SH-SY5Y (cell line): ENCODE data around the gene PPP1R18.

Experiments
- GATA2 ChIP-seq: IDR thresholded peaks from 2 replicates; pipeline ENCODE4 v1.6.1; 2011; ENCODE audit warnings: mild to moderate bottlenecking, low read depth, low read length
- GATA3 ChIP-seq: IDR thresholded peaks from 2 replicates; pipeline ENCODE4 v1.6.1; 2011; ENCODE audit warnings: low read depth, mild to moderate bottlenecking, low read length, moderate library complexity

- TF ChIP-seq GATA2 (no peak), GATA3 (no peak)
Observed at GRCh38 chr6:30686009-30686907, at the start of gene PPP1R18.
